ENCODE results near the gene WDFY4. TPM values are rescaled to one million over a fixed set of nuclear protein-coding genes. Genes with fewer than 3 reads are reported as not detected.

The WDFY4 gene
- total RNA-seq, 1 experiment from 2014 or later, result 0.22 TPM

DNA sequence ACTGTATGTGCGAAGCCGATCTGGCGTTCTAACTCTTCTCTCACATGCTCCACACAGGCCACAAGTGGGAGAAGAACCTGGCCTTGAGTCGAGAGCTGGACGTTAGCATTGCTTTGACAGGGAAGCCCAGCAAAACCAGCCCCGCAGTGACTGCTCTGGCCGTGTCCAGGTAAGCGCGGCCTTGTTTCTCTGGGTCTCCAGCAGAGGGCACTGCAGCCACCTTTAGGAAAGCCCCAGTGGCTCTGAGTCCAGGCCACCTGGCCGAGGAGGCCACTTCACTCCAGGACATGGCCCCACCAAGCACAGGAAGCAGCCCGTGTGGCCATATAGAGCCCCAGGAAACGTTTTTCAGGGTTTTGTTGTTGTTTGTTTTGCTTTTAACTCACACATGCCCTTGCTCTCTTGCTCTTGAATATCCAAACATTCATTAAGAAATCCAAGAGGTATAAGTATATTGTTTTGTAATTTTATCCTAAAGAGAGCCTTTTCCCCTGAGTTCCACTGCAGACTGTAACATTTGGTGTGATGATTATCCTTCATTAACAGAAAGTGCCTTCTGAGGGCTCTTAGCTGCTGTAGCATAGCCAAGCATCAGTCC, 296.7 kb downstream of the WDFY4 start:
- DNase-seq (ENCODE audit: low read depth, low spot score) (peak; percentile 42), ATAC-seq (peak; percentile 99)
- intact Hi-C loops (cut with micrococcal nuclease), result loop anchor here (1.0 to 5.0 kb wide), 3 partner anchors 183 to 531 kb away; no protein-coding TSS in a partner anchor
- Histone ChIP-seq H3K9me3 (ENCODE audit: control insufficient read depth in 1 of 2, insufficient read depth in 1 of 2, low read depth in 1 of 2, low read length in 2 of 2) (no peaks in the 10 kb centered on the region), H3K4me3 (replicated peaks in 1 of 2; ENCODE audit: low read depth in 1 of 2, low read length in 2 of 2) (no peak overlapping the region), H3K79me2 (ENCODE audit: insufficient read depth, low read length) (no peaks in the 10 kb centered on the region), H3K36me3 (ENCODE audit: control insufficient read depth in 1 of 2, insufficient read depth in 2 of 2, low read length in 2 of 2) (no peaks in the 10 kb centered on the region), H2AFZ (ENCODE audit: low read depth, low read length, poor library complexity, severe bottlenecking) (peak overlapping the region; percentile 31), H3K9me2 (ENCODE audit: insufficient read depth) (no peaks in the 10 kb centered on the region), H3K27me3 (ENCODE audit: insufficient read depth, low read length) (no peaks in the 10 kb centered on the region), H3K27ac (ENCODE audit: low read depth, low read length) (no peak overlapping the region), H4K20me1 (ENCODE audit: insufficient read depth) (no peaks in the 10 kb centered on the region), H3K4me1 (ENCODE audit: control insufficient read depth in 1 of 2, insufficient read depth in 2 of 2, low read length in 2 of 2) (no peaks in the 10 kb centered on the region), H3K4me2 (ENCODE audit: low read length) (no peak overlapping the region), H3K9ac (ENCODE audit: low read length) (no peak overlapping the region)
- ChIA-PET CTCF (interaction anchor here (0.6 to 3.3 kb wide), 5 partner anchors 180 to 531 kb away, joined by 3 to 9 read pairs (median 6); no protein-coding TSS in a partner anchor), POLR2A (no interaction called here), RAD21 (ENCODE audit: low non-redundant PET in 1 of 2, low total read pairs in 2 of 2, uncharacterized antibody in 2 of 2, unreplicated experiment in 2 of 2) (no interaction called here)
- BruUV-seq (replicated peaks), result no TSS peak
- TF ChIP-seq ZNF274 (IDR thresholded peaks at IDR 0.05; ENCODE audit: low read depth, low read length), result no peak
- TF ChIP-seq, protein P1, sequence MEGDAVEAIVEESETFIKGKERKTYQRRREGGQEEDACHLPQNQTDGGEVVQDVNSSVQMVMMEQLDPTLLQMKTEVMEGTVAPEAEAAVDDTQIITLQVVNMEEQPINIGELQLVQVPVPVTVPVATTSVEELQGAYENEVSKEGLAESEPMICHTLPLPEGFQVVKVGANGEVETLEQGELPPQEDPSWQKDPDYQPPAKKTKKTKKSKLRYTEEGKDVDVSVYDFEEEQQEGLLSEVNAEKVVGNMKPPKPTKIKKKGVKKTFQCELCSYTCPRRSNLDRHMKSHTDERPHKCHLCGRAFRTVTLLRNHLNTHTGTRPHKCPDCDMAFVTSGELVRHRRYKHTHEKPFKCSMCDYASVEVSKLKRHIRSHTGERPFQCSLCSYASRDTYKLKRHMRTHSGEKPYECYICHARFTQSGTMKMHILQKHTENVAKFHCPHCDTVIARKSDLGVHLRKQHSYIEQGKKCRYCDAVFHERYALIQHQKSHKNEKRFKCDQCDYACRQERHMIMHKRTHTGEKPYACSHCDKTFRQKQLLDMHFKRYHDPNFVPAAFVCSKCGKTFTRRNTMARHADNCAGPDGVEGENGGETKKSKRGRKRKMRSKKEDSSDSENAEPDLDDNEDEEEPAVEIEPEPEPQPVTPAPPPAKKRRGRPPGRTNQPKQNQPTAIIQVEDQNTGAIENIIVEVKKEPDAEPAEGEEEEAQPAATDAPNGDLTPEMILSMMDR (IDR thresholded peaks at IDR 0.05 in 2 of 3, conservative IDR thresholded peaks at IDR 0.05 in 1 of 3; ENCODE audit: borderline replicate concordance in 1 of 3, insufficient read depth in 1 of 3, low read depth in 2 of 3, low read length in 2 of 3), result peak; percentile 53 to 88 (median 86); a peak in 5 of 6 replicates
- peak; percentile 72 for TF ChIP-seq RAD21 (IDR thresholded peaks at IDR 0.05; ENCODE audit: low read depth)

DNA sequence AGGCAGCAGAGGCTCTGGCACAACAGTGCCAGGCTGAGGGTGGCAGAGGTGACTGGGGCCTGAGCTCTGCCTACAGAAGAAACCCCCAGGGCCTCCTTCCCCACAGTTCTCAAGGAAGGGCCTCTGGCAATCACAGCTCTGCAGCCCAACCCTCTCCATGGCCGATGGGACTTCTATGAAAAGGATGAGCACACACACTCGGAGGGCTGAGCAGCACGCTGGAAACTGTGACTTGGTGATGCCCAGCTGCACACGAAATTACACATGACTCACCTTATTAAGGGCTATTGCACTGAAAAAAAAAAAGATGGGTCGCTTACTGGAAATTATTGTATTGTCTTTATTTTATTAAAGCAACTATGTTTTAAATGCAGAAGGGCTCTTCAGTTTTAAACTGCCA, 297.9 kb downstream of the WDFY4 start:
- H4K20me1 ChIP-seq (ENCODE audit: insufficient read depth), result no peaks in the 10 kb centered on the region
- H3K4me3 ChIP-seq (replicated peaks in 1 of 2; ENCODE audit: low read depth in 1 of 2, low read length in 2 of 2), result no peak overlapping the region
- no TSS peak for BruUV-seq (replicated peaks)
- no peaks in the 10 kb centered on the region for H3K9me3 ChIP-seq (ENCODE audit: control insufficient read depth in 1 of 2, insufficient read depth in 1 of 2, low read depth in 1 of 2, low read length in 2 of 2)
- RAD21 ChIA-PET (ENCODE audit: low non-redundant PET in 1 of 2, low total read pairs in 2 of 2, uncharacterized antibody in 2 of 2, unreplicated experiment in 2 of 2), result no interaction called here
- no peaks in the 10 kb centered on the region for H3K79me2 ChIP-seq (ENCODE audit: insufficient read depth, low read length)
- H3K9me2 ChIP-seq (ENCODE audit: insufficient read depth), result no peaks in the 10 kb centered on the region
- intact Hi-C loops (cut with micrococcal nuclease), result loop anchor here (5.0 kb wide), 1 partner anchor 435 kb away; no protein-coding TSS in a partner anchor
- POLR2A ChIA-PET, result no interaction called here
- H3K4me2 ChIP-seq (ENCODE audit: low read length), result no peak overlapping the region
- no peaks in the 10 kb centered on the region for H3K4me1 ChIP-seq (ENCODE audit: control insufficient read depth in 1 of 2, insufficient read depth in 2 of 2, low read length in 2 of 2)
- H3K36me3 ChIP-seq (ENCODE audit: control insufficient read depth in 1 of 2, insufficient read depth in 2 of 2, low read length in 2 of 2), result no peaks in the 10 kb centered on the region
- DNase-seq (ENCODE audit: low read depth, low spot score) (no peak), ATAC-seq (no peak)
- H3K27ac ChIP-seq (ENCODE audit: low read depth, low read length), result no peak overlapping the region
- no peak overlapping the region for H2AFZ ChIP-seq (ENCODE audit: low read depth, low read length, poor library complexity, severe bottlenecking)
- CTCF ChIA-PET, result interaction anchor here (1.9 to 3.3 kb wide), 3 partner anchors 179 to 530 kb away, joined by 6 to 9 read pairs (median 8); no protein-coding TSS in a partner anchor
- no peaks in the 10 kb centered on the region for H3K27me3 ChIP-seq (ENCODE audit: insufficient read depth, low read length)
- H3K9ac ChIP-seq (ENCODE audit: low read length), result no peak overlapping the region
- TF ChIP-seq, protein P1 (IDR thresholded peaks at IDR 0.05 in 2 of 3, conservative IDR thresholded peaks at IDR 0.05 in 1 of 3; ENCODE audit: borderline replicate concordance in 1 of 3, insufficient read depth in 1 of 3, low read depth in 2 of 3, low read length in 2 of 3), result no peak
- TF ChIP-seq POLR2A (IDR thresholded peaks at IDR 0.05; ENCODE audit: borderline replicate concordance, extremely low read depth, insufficient read depth, insufficient read length) (no peak), YY1 (IDR thresholded peaks at IDR 0.05; ENCODE audit: extremely low read depth, insufficient replicate concordance, low read depth, low read length) (no peak), RAD21 (IDR thresholded peaks at IDR 0.05; ENCODE audit: low read depth) (no peak), SP1 (IDR thresholded peaks at IDR 0.05; ENCODE audit: low read depth) (no peak), SIN3A (IDR thresholded peaks at IDR 0.05; ENCODE audit: low read depth) (no peak), CBX3 (IDR thresholded peaks at IDR 0.05; ENCODE audit: low read depth) (no peak)
- TF ChIP-seq, protein P2, sequence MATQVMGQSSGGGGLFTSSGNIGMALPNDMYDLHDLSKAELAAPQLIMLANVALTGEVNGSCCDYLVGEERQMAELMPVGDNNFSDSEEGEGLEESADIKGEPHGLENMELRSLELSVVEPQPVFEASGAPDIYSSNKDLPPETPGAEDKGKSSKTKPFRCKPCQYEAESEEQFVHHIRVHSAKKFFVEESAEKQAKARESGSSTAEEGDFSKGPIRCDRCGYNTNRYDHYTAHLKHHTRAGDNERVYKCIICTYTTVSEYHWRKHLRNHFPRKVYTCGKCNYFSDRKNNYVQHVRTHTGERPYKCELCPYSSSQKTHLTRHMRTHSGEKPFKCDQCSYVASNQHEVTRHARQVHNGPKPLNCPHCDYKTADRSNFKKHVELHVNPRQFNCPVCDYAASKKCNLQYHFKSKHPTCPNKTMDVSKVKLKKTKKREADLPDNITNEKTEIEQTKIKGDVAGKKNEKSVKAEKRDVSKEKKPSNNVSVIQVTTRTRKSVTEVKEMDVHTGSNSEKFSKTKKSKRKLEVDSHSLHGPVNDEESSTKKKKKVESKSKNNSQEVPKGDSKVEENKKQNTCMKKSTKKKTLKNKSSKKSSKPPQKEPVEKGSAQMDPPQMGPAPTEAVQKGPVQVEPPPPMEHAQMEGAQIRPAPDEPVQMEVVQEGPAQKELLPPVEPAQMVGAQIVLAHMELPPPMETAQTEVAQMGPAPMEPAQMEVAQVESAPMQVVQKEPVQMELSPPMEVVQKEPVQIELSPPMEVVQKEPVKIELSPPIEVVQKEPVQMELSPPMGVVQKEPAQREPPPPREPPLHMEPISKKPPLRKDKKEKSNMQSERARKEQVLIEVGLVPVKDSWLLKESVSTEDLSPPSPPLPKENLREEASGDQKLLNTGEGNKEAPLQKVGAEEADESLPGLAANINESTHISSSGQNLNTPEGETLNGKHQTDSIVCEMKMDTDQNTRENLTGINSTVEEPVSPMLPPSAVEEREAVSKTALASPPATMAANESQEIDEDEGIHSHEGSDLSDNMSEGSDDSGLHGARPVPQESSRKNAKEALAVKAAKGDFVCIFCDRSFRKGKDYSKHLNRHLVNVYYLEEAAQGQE (IDR thresholded peaks at IDR 0.05; ENCODE audit: low read depth), result no peak
- TF ChIP-seq, protein P3, sequence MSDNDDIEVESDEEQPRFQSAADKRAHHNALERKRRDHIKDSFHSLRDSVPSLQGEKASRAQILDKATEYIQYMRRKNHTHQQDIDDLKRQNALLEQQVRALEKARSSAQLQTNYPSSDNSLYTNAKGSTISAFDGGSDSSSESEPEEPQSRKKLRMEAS (IDR thresholded peaks at IDR 0.05), result no peak
